Effector memory CD4-positive, alpha-beta T cell (primary cell): ENCODE results near the gene DENND1A.

ENCODE experiments used
- DNase-seq, 3 donors: peaks; one replicate each; pipeline ENCODE4 v3.0.0-alpha.2; 2020
- H3K27ac ChIP-seq: 2 replicates; pipeline ENCODE4 v1.7.0; 2013; ENCODE audit warnings: mild to moderate bottlenecking, low read length, moderate library complexity; ENCODE audit not compliant: insufficient read depth, poor library complexity, severe bottlenecking
- H3K27me3 ChIP-seq: replicated peaks from 2 replicates; pipeline ENCODE4 v1.7.0; 2013; ENCODE audit warnings: mild to moderate bottlenecking, low read length; ENCODE audit not compliant: insufficient read depth, control insufficient read depth, poor library complexity, severe bottlenecking
- H3K36me3 ChIP-seq: 2 replicates; pipeline ENCODE4 v1.7.0; 2013; ENCODE audit warnings: mild to moderate bottlenecking, low read length, moderate library complexity; ENCODE audit not compliant: control insufficient read depth, insufficient read depth
- H3K4me1 ChIP-seq: 2 replicates; pipeline ENCODE4 v1.7.0; 2013; ENCODE audit warnings: low read length, mild to moderate bottlenecking; ENCODE audit not compliant: control insufficient read depth, insufficient read depth, poor library complexity, severe bottlenecking
- H3K4me3 ChIP-seq: 2 replicates; pipeline ENCODE4 v1.7.0; 2013; ENCODE audit warnings: low read length, low read depth, mild to moderate bottlenecking; ENCODE audit not compliant: insufficient read depth, poor library complexity, severe bottlenecking
- H3K9me3 ChIP-seq: 2 replicates; pipeline ENCODE4 v1.7.0; 2013; ENCODE audit warnings: mild to moderate bottlenecking, low read length, moderate library complexity; ENCODE audit not compliant: control insufficient read depth

DENND1A gene

GRCh38 chr9:123680352-123680751 lies 249.6 kb downstream of the DENND1A start:
- Histone ChIP-seq H3K4me1 (peaks cover 13% of the 10 kb centered on the region), H3K9me3 (no peaks in the 10 kb centered on the region), H3K27ac (no peak overlapping the region), H3K4me3 (no peak overlapping the region), H3K36me3 (no peaks in the 10 kb centered on the region), H3K27me3 (no peaks in the 10 kb centered on the region)
- DNase-seq, result no peak

GRCh38 chr9:123679330-123679987 lies 250.5 kb downstream of the DENND1A start:
- H3K27ac ChIP-seq, result no peak overlapping the region
- H3K36me3 ChIP-seq, result no peaks in the 10 kb centered on the region
- H3K9me3 ChIP-seq, result no peaks in the 10 kb centered on the region
- peaks cover 13% of the 10 kb centered on the region for H3K4me1 ChIP-seq
- H3K4me3 ChIP-seq, result no peak overlapping the region
- H3K27me3 ChIP-seq, result no peaks in the 10 kb centered on the region
- DNase-seq, result no peak

DNA sequence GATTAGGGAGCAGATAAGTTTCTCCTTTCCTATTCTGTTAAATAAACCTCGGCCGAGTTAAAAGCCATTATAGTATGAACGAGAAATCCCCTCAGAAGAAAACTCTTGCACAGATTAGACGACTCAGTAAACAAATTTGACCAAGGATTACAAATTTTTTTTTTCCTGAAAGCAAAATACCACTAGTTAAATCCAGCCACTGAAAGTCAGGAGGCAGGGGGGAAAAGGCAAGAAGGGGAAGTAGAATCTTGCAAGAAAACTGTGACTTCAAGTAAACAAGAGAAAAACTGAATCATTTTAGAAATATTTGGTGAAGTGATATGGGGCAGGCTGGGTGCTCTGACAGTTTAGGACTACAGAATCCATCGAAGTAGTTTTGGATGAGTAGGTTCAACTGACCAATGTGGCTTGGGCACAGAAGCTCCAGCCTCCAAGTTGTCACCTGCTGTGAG lies 251.0 kb downstream of the DENND1A start:
- no peak for DNase-seq

GRCh38 chr9:123678038-123678877 lies 251.7 kb downstream of the DENND1A start:
- H3K4me1 ChIP-seq, result peaks cover 8% of the 10 kb centered on the region
- H3K36me3 ChIP-seq, result no peaks in the 10 kb centered on the region
- DNase-seq, result no peak
- no peak overlapping the region for H3K27ac ChIP-seq
- H3K9me3 ChIP-seq, result no peaks in the 10 kb centered on the region
- no peaks in the 10 kb centered on the region for H3K27me3 ChIP-seq
- no peak overlapping the region for H3K4me3 ChIP-seq

More for the DNA sequence above, 251.0 kb downstream of the DENND1A start:
- H3K9me3 ChIP-seq, result no peaks in the 10 kb centered on the region
- no peaks in the 10 kb centered on the region for H3K27me3 ChIP-seq
- no peak overlapping the region for H3K4me3 ChIP-seq
- no peaks in the 10 kb centered on the region for H3K36me3 ChIP-seq
- no peak overlapping the region for H3K27ac ChIP-seq
- peaks cover 8% of the 10 kb centered on the region for H3K4me1 ChIP-seq

DNA sequence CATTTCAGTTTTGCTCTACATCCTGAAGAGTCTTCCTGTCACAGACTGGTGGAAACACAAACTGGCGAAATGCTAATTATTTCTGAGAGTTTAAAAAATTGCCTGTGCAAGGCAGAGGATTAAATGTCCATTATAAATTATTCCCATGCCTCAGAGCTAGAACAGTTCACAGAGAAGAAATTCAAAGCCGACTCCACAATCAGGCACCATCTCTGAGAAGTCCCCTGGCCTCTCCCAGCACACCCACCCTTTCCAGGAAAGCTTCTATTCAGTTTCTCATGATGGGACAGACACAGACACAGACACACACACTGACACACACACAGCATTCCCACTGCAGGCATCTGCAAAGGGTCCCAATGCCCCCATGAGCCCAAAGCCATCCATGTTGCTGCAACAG lies 253.1 kb downstream of the DENND1A start:
- H3K4me3 ChIP-seq, result no peak overlapping the region
- no peak for DNase-seq
- H3K27me3 ChIP-seq, result no peaks in the 10 kb centered on the region
- H3K4me1 ChIP-seq, result peaks cover 8% of the 10 kb centered on the region
- no peaks in the 10 kb centered on the region for H3K9me3 ChIP-seq
- no peak overlapping the region for H3K27ac ChIP-seq
- H3K36me3 ChIP-seq, result no peaks in the 10 kb centered on the region

DNA sequence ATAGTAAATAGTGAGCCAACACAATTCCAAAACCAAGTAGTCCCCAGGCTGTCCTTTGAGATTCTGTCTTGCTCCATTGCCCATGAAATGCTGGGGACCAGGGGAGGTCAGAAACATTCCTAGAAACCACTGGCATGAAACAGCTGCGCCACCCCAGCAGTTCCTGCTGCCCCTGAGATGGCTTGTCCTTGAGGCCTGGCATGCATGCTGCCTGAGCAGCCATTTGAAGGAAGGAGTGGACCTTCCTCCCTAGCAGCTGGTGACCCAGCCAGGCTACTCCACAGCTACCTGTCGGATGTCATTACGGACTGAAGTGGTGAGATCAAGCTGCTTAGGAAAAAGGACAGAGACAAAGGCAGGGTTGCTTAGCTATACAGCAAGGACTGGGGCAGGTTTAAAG lies 260.6 kb downstream of the DENND1A start:
- H3K9me3 ChIP-seq, result no peaks in the 10 kb centered on the region
- no peak overlapping the region for H3K27ac ChIP-seq
- no peak overlapping the region for H3K4me3 ChIP-seq
- H3K4me1 ChIP-seq, result no peaks in the 10 kb centered on the region
- no peak for DNase-seq
- H3K36me3 ChIP-seq, result no peaks in the 10 kb centered on the region
- H3K27me3 ChIP-seq, result no peaks in the 10 kb centered on the region

- no peak for DNase-seq
- no peaks in the 10 kb centered on the region for H3K4me1 ChIP-seq
- no peak overlapping the region for H3K27ac ChIP-seq
- H3K9me3 ChIP-seq, result no peaks in the 10 kb centered on the region
- H3K27me3 ChIP-seq, result no peaks in the 10 kb centered on the region
- no peak overlapping the region for H3K4me3 ChIP-seq
- peaks cover 9% of the 10 kb centered on the region for H3K36me3 ChIP-seq
These were observed 266.4 kb downstream of the DENND1A start for GRCh38 chr9:123663529-123663928.

DNA sequence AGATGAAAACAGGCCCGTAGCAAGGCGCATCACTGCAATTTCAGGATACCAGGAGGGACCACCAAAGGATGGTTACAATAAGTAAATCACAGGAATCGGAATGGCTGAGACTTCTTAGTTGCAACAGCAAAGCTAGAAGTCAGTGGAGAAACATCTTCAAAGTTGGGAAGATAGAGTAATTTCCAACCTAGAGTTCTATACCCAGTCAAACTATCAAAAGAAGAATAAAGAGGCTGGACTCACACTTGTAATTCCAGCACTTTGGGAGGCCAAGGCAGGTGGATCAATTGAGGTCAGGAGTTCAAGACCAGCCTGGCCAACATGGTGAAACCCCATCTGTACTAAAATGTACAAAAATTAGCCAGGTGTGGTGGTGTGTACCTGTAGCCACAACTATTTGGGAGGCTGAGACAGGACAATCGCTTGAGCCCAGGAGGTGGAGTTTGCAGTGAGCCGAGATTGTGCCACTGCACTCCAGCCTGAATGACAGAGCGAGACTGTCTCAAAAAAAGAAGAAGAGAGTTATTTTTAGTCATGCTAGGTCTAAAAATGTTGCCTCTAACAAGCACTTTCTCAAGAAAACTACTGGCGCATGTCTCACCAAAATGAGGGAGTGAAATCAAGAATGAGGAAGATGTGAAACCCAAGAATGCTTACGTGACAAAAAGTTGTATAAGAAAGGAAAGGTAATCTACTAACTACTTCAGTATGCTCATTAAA lies 267.7 kb downstream of the DENND1A start:
- no peaks in the 10 kb centered on the region for H3K27me3 ChIP-seq
- DNase-seq, result no peak
- H3K36me3 ChIP-seq, result peaks cover 9% of the 10 kb centered on the region
- H3K4me3 ChIP-seq, result no peak overlapping the region
- H3K27ac ChIP-seq, result no peak overlapping the region
- no peaks in the 10 kb centered on the region for H3K4me1 ChIP-seq
- no peaks in the 10 kb centered on the region for H3K9me3 ChIP-seq

DNA sequence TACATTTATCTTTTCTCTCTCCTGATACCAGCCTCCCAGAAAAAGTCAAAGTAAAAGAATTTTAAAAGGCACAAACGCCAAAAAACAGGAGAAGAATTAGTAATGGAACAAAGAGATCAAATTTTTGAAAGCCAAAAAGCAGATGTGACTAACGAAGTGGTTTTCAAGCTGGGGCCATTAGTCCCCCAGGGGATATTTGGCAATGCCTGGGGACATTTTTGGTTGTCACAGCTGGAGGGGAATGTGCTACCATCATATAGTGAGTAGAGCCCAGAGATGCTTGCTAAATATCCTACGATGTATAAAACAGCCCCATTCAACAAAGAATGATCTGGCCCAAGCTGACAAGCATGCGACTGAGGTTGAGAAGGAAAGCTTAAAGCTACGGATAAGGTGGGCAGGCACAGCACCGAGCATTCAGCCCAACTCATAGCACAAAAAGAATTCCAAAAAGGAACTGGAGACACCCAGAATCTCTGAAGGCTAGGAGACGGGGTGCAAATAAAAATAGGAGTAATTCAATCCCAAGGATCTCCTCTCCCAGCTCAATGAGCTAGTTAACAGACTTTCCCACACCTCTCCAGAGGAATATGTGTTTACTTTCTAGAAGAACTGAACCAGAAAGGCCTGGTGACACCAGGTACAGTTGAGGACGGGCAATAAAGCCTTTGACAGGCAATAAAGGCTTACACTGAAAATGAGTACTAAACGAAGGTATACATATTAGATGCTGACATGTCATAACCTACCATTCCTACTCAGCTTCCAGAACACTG lies 269.0 kb downstream of the DENND1A start:
- Histone ChIP-seq H3K4me3 (no peak overlapping the region), H3K36me3 (peaks cover 9% of the 10 kb centered on the region), H3K27ac (no peak overlapping the region), H3K9me3 (no peaks in the 10 kb centered on the region), H3K27me3 (no peaks in the 10 kb centered on the region), H3K4me1 (no peaks in the 10 kb centered on the region)
- no peak for DNase-seq
